Endothelial cell of umbilical vein (primary cell): ENCODE results near the gene PMAIP1.
A peak's percentile ranks its signal among the peaks of the same experiment; 100 is the strongest.

ENCODE experiments used
- EZH2 ChIP-seq: IDR thresholded peaks from 2 replicates; pipeline ENCODE4 v1.6.1; 2012; ENCODE audit warnings: borderline replicate concordance, low read depth, mild to moderate bottlenecking, moderate library complexity, low read length, inconsistent platforms; ENCODE audit not compliant: severe bottlenecking
- JUN ChIP-seq: IDR thresholded peaks from 2 replicates; pipeline ENCODE4 v1.6.1; 2011; ENCODE audit warnings: borderline replicate concordance, low read depth; ENCODE audit not compliant: insufficient read length, insufficient read depth
- POLR2AphosphoS5 ChIP-seq: IDR thresholded peaks from 2 replicates; pipeline ENCODE4 v1.6.1; 2012; ENCODE audit warnings: low read depth, mild to moderate bottlenecking, control low read depth, low read length, moderate library complexity; ENCODE audit not compliant: insufficient read depth
- TF ChIP-seq, protein P1 (sequence below), 2 donors: IDR thresholded peaks; 1 replicate in 1 of 2; 2 replicates in 1 of 2; pipeline ENCODE4 v1.5.1; 2011; ENCODE audit warnings: low read length in 2 of 2, mild to moderate bottlenecking in 2 of 2, moderate library complexity in 2 of 2, control low read depth in 1 of 2, inconsistent platforms in 1 of 2, low read depth in 1 of 2; ENCODE audit not compliant: insufficient read depth in 1 of 2; ENCODE audit errors: extremely low read depth in 1 of 2
- TF ChIP-seq, protein P2 (sequence below): IDR thresholded peaks from 2 replicates; pipeline ENCODE4 v1.6.1; 2011; ENCODE audit not compliant: insufficient read depth, insufficient read length

DNA sequence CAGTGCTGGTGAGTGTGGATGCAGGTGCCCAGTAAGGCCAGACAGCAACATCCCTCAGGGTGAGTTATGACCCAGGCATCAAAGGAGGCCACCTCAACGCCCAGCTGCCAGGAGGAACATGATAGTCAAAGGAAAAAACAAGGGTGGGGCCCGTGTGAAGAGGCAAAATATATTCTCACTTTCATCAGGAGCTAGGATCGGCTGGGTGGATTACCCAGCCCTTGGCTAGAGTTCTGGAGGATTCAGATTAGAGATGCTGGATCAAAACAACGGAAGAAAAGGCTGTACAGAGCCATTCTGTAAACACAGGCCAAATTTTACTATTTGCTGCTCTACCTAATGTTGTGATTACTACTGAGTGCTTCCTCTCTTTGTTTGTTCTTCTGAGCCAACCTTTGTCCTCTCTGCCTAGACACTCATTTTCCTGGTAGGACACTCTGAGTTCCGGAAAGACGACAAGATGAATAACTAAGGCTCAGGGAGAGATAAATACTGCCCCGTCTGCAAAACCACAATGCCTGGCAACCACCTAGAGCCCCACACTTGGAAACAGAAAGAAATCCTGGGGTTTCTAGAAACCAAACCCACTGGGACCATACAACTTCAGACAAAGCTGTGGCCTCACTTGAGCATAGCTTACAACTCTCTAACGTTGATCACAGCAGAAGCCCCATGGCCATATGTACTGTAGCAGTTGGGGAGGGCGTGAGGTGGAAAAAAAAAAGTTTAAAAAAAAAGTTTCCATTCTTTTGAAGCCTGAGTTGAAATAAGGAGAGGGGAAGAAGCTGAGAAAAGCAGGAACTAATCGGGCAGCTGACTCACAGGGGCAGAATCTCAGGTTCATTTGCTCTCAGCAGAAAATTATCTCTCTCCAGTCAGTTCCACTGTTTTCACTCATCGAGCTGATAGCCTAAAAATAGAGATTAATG, 17.8 kb upstream of the PMAIP1 start:
- TF ChIP-seq, protein P1, sequence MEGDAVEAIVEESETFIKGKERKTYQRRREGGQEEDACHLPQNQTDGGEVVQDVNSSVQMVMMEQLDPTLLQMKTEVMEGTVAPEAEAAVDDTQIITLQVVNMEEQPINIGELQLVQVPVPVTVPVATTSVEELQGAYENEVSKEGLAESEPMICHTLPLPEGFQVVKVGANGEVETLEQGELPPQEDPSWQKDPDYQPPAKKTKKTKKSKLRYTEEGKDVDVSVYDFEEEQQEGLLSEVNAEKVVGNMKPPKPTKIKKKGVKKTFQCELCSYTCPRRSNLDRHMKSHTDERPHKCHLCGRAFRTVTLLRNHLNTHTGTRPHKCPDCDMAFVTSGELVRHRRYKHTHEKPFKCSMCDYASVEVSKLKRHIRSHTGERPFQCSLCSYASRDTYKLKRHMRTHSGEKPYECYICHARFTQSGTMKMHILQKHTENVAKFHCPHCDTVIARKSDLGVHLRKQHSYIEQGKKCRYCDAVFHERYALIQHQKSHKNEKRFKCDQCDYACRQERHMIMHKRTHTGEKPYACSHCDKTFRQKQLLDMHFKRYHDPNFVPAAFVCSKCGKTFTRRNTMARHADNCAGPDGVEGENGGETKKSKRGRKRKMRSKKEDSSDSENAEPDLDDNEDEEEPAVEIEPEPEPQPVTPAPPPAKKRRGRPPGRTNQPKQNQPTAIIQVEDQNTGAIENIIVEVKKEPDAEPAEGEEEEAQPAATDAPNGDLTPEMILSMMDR (IDR thresholded peaks at IDR 0.05; ENCODE audit: extremely low read depth in 1 of 2, insufficient read depth in 1 of 2, low read depth in 1 of 2, low read length in 2 of 2), result no peak
- peak; percentile 24 for TF ChIP-seq POLR2AphosphoS5
- TF ChIP-seq, protein P2, sequence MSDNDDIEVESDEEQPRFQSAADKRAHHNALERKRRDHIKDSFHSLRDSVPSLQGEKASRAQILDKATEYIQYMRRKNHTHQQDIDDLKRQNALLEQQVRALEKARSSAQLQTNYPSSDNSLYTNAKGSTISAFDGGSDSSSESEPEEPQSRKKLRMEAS, result no peak
- no peak for TF ChIP-seq JUN
- TF ChIP-seq EZH2, result no peak
